Measurements from ENCODE around the gene COLEC11. TPM values are rescaled to one million over a fixed set of nuclear protein-coding genes. Genes with fewer than 3 reads are reported as not detected.

The COLEC11 gene
- total RNA-seq, 1 experiment from 2014 or later: 0.77 TPM

- ChIA-PET POLR2A (ENCODE audit: low non-redundant PET) (interaction anchor here (0.6 to 0.7 kb wide), 2 partner anchors 50 to 852 kb away, joined by 3 to 5 read pairs; no protein-coding TSS in a partner anchor), CTCF (no interaction called here)
- intact Hi-C loops (cut with micrococcal nuclease; ENCODE audit: unreplicated experiment): no loop called here
- Histone ChIP-seq H3K27ac (ENCODE audit: low read depth, low read length, poor library complexity, severe bottlenecking) (no peak overlapping the region), H3K9me3 (ENCODE audit: low read depth, low read length, poor library complexity, severe bottlenecking) (no peaks in the 10 kb centered on the region), H3K4me1 (ENCODE audit: insufficient read depth, low read length, poor library complexity, severe bottlenecking) (peaks cover 14% of the 10 kb centered on the region), H3K36me3 (ENCODE audit: insufficient read depth, low read length, poor library complexity, severe bottlenecking) (peaks cover 79% of the 10 kb centered on the region), H3K4me3 (ENCODE audit: low read depth, low read length, poor library complexity, severe bottlenecking) (no peak overlapping the region), H3K27me3 (replicated peaks; ENCODE audit: insufficient read depth, low read depth, low read length, poor library complexity) (no peaks in the 10 kb centered on the region)
- no TSS peak for BruUV-seq (replicated peaks)
- no peak for DNase-seq (ENCODE audit: low spot score)
- TF ChIP-seq EZH2 (IDR thresholded peaks at IDR 0.05; ENCODE audit: borderline replicate concordance, low read depth, low read length, poor library complexity, severe bottlenecking) (no peak), CTCF (conservative IDR thresholded peaks at IDR 0.05; ENCODE audit: low read depth, low read length) (no peak)
Measured at GRCh38 chr2:3581367-3582262, 13.3 kb upstream of the COLEC11 start.

DNA sequence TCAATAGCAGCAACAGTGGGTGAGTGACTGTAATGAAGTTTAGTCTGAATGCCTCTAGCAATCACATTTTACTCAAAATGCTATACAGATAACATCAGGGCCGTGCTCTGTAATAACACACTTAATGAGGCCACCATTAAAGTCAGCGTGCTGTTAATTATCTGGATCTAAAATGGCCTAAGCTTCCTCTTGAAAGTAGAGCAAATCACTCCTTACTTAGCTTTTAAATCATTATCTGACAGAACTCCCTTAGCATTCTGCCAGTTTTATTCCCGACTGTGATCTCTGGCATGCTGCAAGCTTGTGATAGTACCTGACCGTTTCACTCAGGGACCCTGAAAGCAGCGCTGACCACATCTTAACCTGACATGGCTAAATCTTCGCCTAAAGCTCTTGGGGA lies 10.8 kb upstream of the COLEC11 start:
- intact Hi-C loops (cut with micrococcal nuclease; ENCODE audit: unreplicated experiment): no loop called here
- ChIA-PET CTCF (no interaction called here), POLR2A (ENCODE audit: low non-redundant PET) (no interaction called here)
- Histone ChIP-seq H3K4me3 (ENCODE audit: low read depth, low read length, poor library complexity, severe bottlenecking) (no peak overlapping the region), H3K27me3 (replicated peaks; ENCODE audit: insufficient read depth, low read depth, low read length, poor library complexity) (no peaks in the 10 kb centered on the region), H3K36me3 (ENCODE audit: insufficient read depth, low read length, poor library complexity, severe bottlenecking) (peaks cover 55% of the 10 kb centered on the region), H3K27ac (ENCODE audit: low read depth, low read length, poor library complexity, severe bottlenecking) (no peak overlapping the region), H3K4me1 (ENCODE audit: insufficient read depth, low read length, poor library complexity, severe bottlenecking) (no peaks in the 10 kb centered on the region), H3K9me3 (ENCODE audit: low read depth, low read length, poor library complexity, severe bottlenecking) (no peaks in the 10 kb centered on the region)
- no peak for DNase-seq (ENCODE audit: low spot score)
- no TSS peak for BruUV-seq (replicated peaks)
- TF ChIP-seq CTCF (conservative IDR thresholded peaks at IDR 0.05; ENCODE audit: low read depth, low read length) (no peak), EZH2 (IDR thresholded peaks at IDR 0.05; ENCODE audit: borderline replicate concordance, low read depth, low read length, poor library complexity, severe bottlenecking) (no peak)

- no peaks in the 10 kb centered on the region for H3K27me3 ChIP-seq (replicated peaks; ENCODE audit: insufficient read depth, low read depth, low read length, poor library complexity)
- TF ChIP-seq EZH2 (IDR thresholded peaks at IDR 0.05; ENCODE audit: borderline replicate concordance, low read depth, low read length, poor library complexity, severe bottlenecking): no peak
- TF ChIP-seq CTCF (conservative IDR thresholded peaks at IDR 0.05; ENCODE audit: low read depth, low read length): no peak
- no peak overlapping the region for H3K27ac ChIP-seq (ENCODE audit: low read depth, low read length, poor library complexity, severe bottlenecking)
- BruUV-seq (replicated peaks): no TSS peak
- H3K9me3 ChIP-seq (ENCODE audit: low read depth, low read length, poor library complexity, severe bottlenecking): no peaks in the 10 kb centered on the region
- H3K4me1 ChIP-seq (ENCODE audit: insufficient read depth, low read length, poor library complexity, severe bottlenecking): no peaks in the 10 kb centered on the region
- intact Hi-C loops (cut with micrococcal nuclease; ENCODE audit: unreplicated experiment): no loop called here
- no peak for DNase-seq (ENCODE audit: low spot score)
- peaks cover 48% of the 10 kb centered on the region for H3K36me3 ChIP-seq (ENCODE audit: insufficient read depth, low read length, poor library complexity, severe bottlenecking)
- no peak overlapping the region for H3K4me3 ChIP-seq (ENCODE audit: low read depth, low read length, poor library complexity, severe bottlenecking)
- ChIA-PET POLR2A (ENCODE audit: low non-redundant PET) (no interaction called here), CTCF (no interaction called here)
Measured at GRCh38 chr2:3584608-3585260, 10.2 kb upstream of the COLEC11 start.

Measured in A673 (cell line).